Fibroblast of lung (primary cell): ENCODE results near the gene CTSW. TPM values are rescaled to one million over a fixed set of nuclear protein-coding genes. Genes with fewer than 3 reads are reported as not detected.
A peak's percentile ranks its signal among the peaks of the same experiment; 100 is the strongest.

Experiments
- DNase-seq, 2 donors: peaks; one replicate each; pipeline versions ENCODE4 v3.0.0 to v3.0.0-alpha.2; 2010; ENCODE audit warnings: low read depth in 2 of 2
- H2AFZ ChIP-seq: 2 replicates; pipeline ENCODE4 v1.5.1; 2012; ENCODE audit warnings: low read length, control low read depth, inconsistent platforms
- H3K27ac ChIP-seq: 2 replicates; pipeline ENCODE4 v1.5.1; 2011; ENCODE audit warnings: low read length, control low read depth; ENCODE audit not compliant: insufficient read depth
- H3K27me3 ChIP-seq: 2 replicates; pipeline ENCODE4 v1.5.1; 2011; ENCODE audit warnings: mild to moderate bottlenecking, low read length; ENCODE audit not compliant: control insufficient read depth, insufficient read depth
- H3K36me3 ChIP-seq: 2 replicates; pipeline ENCODE4 v1.5.1; 2011; ENCODE audit warnings: low read length; ENCODE audit not compliant: control insufficient read depth, insufficient read depth
- H3K4me1 ChIP-seq: 2 replicates; pipeline ENCODE4 v1.5.1; 2011; ENCODE audit warnings: low read length; ENCODE audit not compliant: control insufficient read depth, insufficient read depth; ENCODE audit errors: extremely low read depth
- H3K4me2 ChIP-seq: 2 replicates; pipeline ENCODE4 v1.5.1; 2011; ENCODE audit warnings: low read length, control low read depth; ENCODE audit not compliant: insufficient read depth; ENCODE audit errors: extremely low read depth
- H3K4me3 ChIP-seq, 4 experiments: fragments of 200-600 bp in 1 of 4; sonication (generic) in 1 of 4; replicated peaks in 1 of 4; 2 replicates each; pipeline ENCODE4 v1.5.1; 2011 to 2016; ENCODE audit warnings: low read length in 4 of 4, low read depth in 3 of 4, mild to moderate bottlenecking in 3 of 4, control low read depth in 2 of 4, inconsistent platforms in 1 of 4, mixed read lengths in 1 of 4; ENCODE audit not compliant: insufficient read depth in 1 of 4; ENCODE audit errors: control extremely low read depth in 1 of 4
- H3K79me2 ChIP-seq: 2 replicates; pipeline ENCODE4 v1.5.1; 2012; ENCODE audit warnings: mild to moderate bottlenecking, low read length, inconsistent platforms; ENCODE audit not compliant: control insufficient read depth, insufficient read depth
- H3K9ac ChIP-seq: 2 replicates; pipeline ENCODE4 v1.5.1; 2011; ENCODE audit warnings: mild to moderate bottlenecking, low read length, control low read depth; ENCODE audit not compliant: insufficient read depth
- H3K9me3 ChIP-seq: 2 replicates; pipeline ENCODE4 v1.5.1; 2012; ENCODE audit warnings: low read depth, low read length; ENCODE audit not compliant: control insufficient read depth, insufficient read depth
- H4K20me1 ChIP-seq: 2 replicates; pipeline ENCODE4 v1.5.1; 2011; ENCODE audit warnings: low read length; ENCODE audit not compliant: control insufficient read depth, insufficient read depth; ENCODE audit errors: extremely low read depth
- CTCF ChIP-seq, 2 donors: IDR thresholded peaks in 1 of 2; conservative IDR thresholded peaks in 1 of 2; 1 replicate in 1 of 2; 2 replicates in 1 of 2; pipeline ENCODE4 v1.5.1; 2011 to 2012; ENCODE audit warnings: low read length in 2 of 2, control low read depth in 1 of 2, inconsistent platforms in 1 of 2, low read depth in 1 of 2, mild to moderate bottlenecking in 1 of 2
- EZH2 ChIP-seq: IDR thresholded peaks from 2 replicates; pipeline ENCODE4 v1.5.1; 2012; ENCODE audit warnings: low read length, control low read depth, mild to moderate bottlenecking; ENCODE audit errors: missing control alignments
- polyA plus RNA-seq, 2 donors: library from polyadenylated mRNA; depleted of rRNA in 1 of 2; stranded (reverse) in 1 of 2; unstranded in 1 of 2; fragments of >200 nt; gene quantifications; 2 replicates each; pipeline ENCODE4 v1.2.1, GENCODE V29; 2011 to 2012; ENCODE audit warnings: missing spikeins in 1 of 2
- total RNA-seq: library from RNA; depleted of rRNA; stranded (reverse); fragments of >200 nt; gene quantifications from 2 replicates; pipeline ENCODE4 v1.2.1, GENCODE V29; 2014

Gene CTSW
- total and polyA plus RNA-seq, 2 donors (not counting 1 experiment from before 2014, with no cell fraction given), result not detected

GRCh38 chr11:65834202-65834601 is 45.4 kb upstream of the CTSW start:
- H2AFZ ChIP-seq, result peak overlapping the region; percentile 49

GRCh38 chr11:65842144-65842543 is 37.5 kb upstream of the CTSW start:
- H3K4me1 ChIP-seq, result no peaks in the 10 kb centered on the region
- no peak overlapping the region for H3K4me3 ChIP-seq
- H3K9me3 ChIP-seq, result no peaks in the 10 kb centered on the region
- no peaks in the 10 kb centered on the region for H3K27me3 ChIP-seq
- H3K36me3 ChIP-seq, result no peaks in the 10 kb centered on the region
- no peaks in the 10 kb centered on the region for H4K20me1 ChIP-seq
- no peak overlapping the region for H2AFZ ChIP-seq
- no peak overlapping the region for H3K27ac ChIP-seq
- DNase-seq, result no peak
- no peak overlapping the region for H3K9ac ChIP-seq
- H3K79me2 ChIP-seq, result no peaks in the 10 kb centered on the region
- TF ChIP-seq CTCF (conservative IDR thresholded peaks at IDR 0.05 in 1 of 2, IDR thresholded peaks at IDR 0.05 in 1 of 2; ENCODE audit: low read depth in 1 of 2, low read length in 2 of 2), result no peak
- TF ChIP-seq EZH2, result no peak
- no peak overlapping the region for H3K4me2 ChIP-seq

More at GRCh38 chr11:65834202-65834601, 45.4 kb upstream of the CTSW start:
- H4K20me1 ChIP-seq, result no peaks in the 10 kb centered on the region
- DNase-seq, result no peak
- H3K36me3 ChIP-seq, result no peaks in the 10 kb centered on the region
- H3K4me2 ChIP-seq, result peak overlapping the region; percentile 68
- H3K9ac ChIP-seq, result no peak overlapping the region
- H3K4me3 ChIP-seq, result peak overlapping the region; percentile 24 to 74 (median 56)
- TF ChIP-seq CTCF (conservative IDR thresholded peaks at IDR 0.05 in 1 of 2, IDR thresholded peaks at IDR 0.05 in 1 of 2; ENCODE audit: low read depth in 1 of 2, low read length in 2 of 2) (no peak), EZH2 (no peak)
- no peaks in the 10 kb centered on the region for H3K9me3 ChIP-seq
- H3K27me3 ChIP-seq, result peaks cover 20% of the 10 kb centered on the region
- peaks cover 5% of the 10 kb centered on the region for H3K4me1 ChIP-seq
- H3K79me2 ChIP-seq, result no peaks in the 10 kb centered on the region
- no peak overlapping the region for H3K27ac ChIP-seq

- Histone ChIP-seq H3K9ac (no peak overlapping the region), H3K79me2 (no peaks in the 10 kb centered on the region), H3K4me3 (no peak overlapping the region), H3K27me3 (no peaks in the 10 kb centered on the region), H3K36me3 (no peaks in the 10 kb centered on the region), H2AFZ (no peak overlapping the region), H3K27ac (no peak overlapping the region), H3K4me2 (no peak overlapping the region), H3K9me3 (no peaks in the 10 kb centered on the region), H3K4me1 (no peaks in the 10 kb centered on the region), H4K20me1 (no peaks in the 10 kb centered on the region)
- no peak for TF ChIP-seq EZH2
- TF ChIP-seq CTCF (conservative IDR thresholded peaks at IDR 0.05 in 1 of 2, IDR thresholded peaks at IDR 0.05 in 1 of 2; ENCODE audit: low read depth in 1 of 2, low read length in 2 of 2), result no peak
- DNase-seq, result no peak
These were observed 35.8 kb upstream of the CTSW start for GRCh38 chr11:65843811-65844210.
